EL (cell line): Measurements from ENCODE around the gene SPRR2G.
"Not testable (repeated sequence)": the region's sequence is repeated elsewhere in the genome, so short reads cannot be mapped to it uniquely, and the experiment has no call there.

Experiments
- DNase-seq: peaks from one replicate; pipeline ENCODE4 v3.0.0-alpha.2; 2016

SPRR2G gene

GRCh38 chr1:153112454-153112853 is 38.2 kb downstream of the SPRR2G start:
- not testable (repeated sequence) for DNase-seq

GRCh38 chr1:153100245-153100644 is 50.4 kb downstream of the SPRR2G start:
- peak; percentile 44 for DNase-seq
